CD4-positive, alpha-beta T cell treated with Interleukin-17A for 4 hours (primary cell): ENCODE measurements around the gene NUP153.
"Not testable (repeated sequence)": the region's sequence is repeated elsewhere in the genome, so short reads cannot be mapped to it uniquely, and the experiment has no call there.

ENCODE experiments used
- DNase-seq: peaks from one replicate; pipeline ENCODE4 v3.0.0-alpha.2; 2020; ENCODE audit warnings: mixed read lengths

NUP153 gene

GRCh38 chr6:17599877-17600526, 106.7 kb downstream of the NUP153 start, which contains the start of gene FAM8A1:
FAM8A1 (plus strand) TSS chr6:17600302; CDS start chr6:17600410, 108 bp downstream.
- peak; percentile 98 for DNase-seq

- no peak for DNase-seq
Measured at GRCh38 chr6:17596085-17596484, 110.6 kb downstream of the NUP153 start.

- DNase-seq, result no peak
Measured at GRCh38 chr6:17593246-17593645, 113.5 kb downstream of the NUP153 start.

- no peak for DNase-seq
Measured at GRCh38 chr6:17591287-17591686, 115.4 kb downstream of the NUP153 start.

GRCh38 chr6:17589406-17590096, 117.2 kb downstream of the NUP153 start:
- DNase-seq, result peak; percentile 41

- DNase-seq, result no peak
Measured at GRCh38 chr6:17588011-17588410, 118.7 kb downstream of the NUP153 start.

- DNase-seq, result not testable (repeated sequence)
Measured at GRCh38 chr6:17586623-17587022, 120.1 kb downstream of the NUP153 start.

- DNase-seq, result no peak
Measured at GRCh38 chr6:17585766-17586490, 120.8 kb downstream of the NUP153 start.

GRCh38 chr6:17584241-17584803, 122.4 kb downstream of the NUP153 start:
- DNase-seq, result peak; percentile 20

- no peak for DNase-seq
Measured at GRCh38 chr6:17583811-17584210, 122.9 kb downstream of the NUP153 start.

GRCh38 chr6:17581282-17581681, 125.4 kb downstream of the NUP153 start:
- not testable (repeated sequence) for DNase-seq

- DNase-seq, result peak; percentile 34
Measured at GRCh38 chr6:17580518-17581048, 126.1 kb downstream of the NUP153 start.

GRCh38 chr6:17577059-17577458, 129.7 kb downstream of the NUP153 start:
- no peak for DNase-seq

- DNase-seq, result no peak
Measured at GRCh38 chr6:17574866-17575560, 131.7 kb downstream of the NUP153 start.

GRCh38 chr6:17565399-17565798, 141.3 kb downstream of the NUP153 start:
- DNase-seq, result no peak
